ENCODE data around the gene AUTS2. TPM values are rescaled to one million over a fixed set of nuclear protein-coding genes. Genes with fewer than 3 reads are reported as not detected.

AUTS2 gene
- polyA plus RNA-seq, 3 donors, result 0.08 to 0.35 TPM; not detected in 1

DNA sequence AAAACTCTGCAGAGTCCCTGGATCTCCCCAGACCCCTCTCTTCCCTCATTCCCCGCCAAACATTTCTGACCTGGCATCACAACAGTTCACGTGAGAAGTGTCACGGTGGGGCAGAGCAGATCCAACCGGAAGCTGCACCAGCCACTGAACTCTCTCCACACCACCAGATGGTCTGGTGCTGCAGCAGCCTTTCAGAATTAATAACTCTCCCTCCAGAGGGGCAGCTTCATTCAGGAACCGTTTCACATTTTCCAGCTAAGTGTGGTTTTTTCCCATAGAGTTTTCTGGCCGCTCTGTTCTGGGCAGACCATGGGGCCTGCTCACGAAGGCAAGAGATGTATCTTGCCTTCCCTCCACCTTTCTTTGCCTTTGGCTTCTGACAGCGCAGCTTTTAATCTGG lies 1047.0 kb downstream of the AUTS2 start:
- Histone ChIP-seq H3K27me3 (ENCODE audit: control insufficient read depth in 2 of 2, insufficient read depth in 2 of 2, low read length in 2 of 2) (no peaks in the 10 kb centered on the region), H3K27ac (ENCODE audit: low read depth in 1 of 2, low read length in 2 of 2) (no peak overlapping the region), H3K4me3 (replicated peaks in 1 of 3; ENCODE audit: low read depth in 2 of 3, low read length in 3 of 3) (no peak overlapping the region), H3K36me3 (replicated peaks in 1 of 2; ENCODE audit: control insufficient read depth in 1 of 2, insufficient read depth in 2 of 2, low read length in 2 of 2) (no peaks in the 10 kb centered on the region), H4K20me1 (ENCODE audit: insufficient read depth, low read length) (no peaks in the 10 kb centered on the region), H3K4me1 (ENCODE audit: control insufficient read depth in 1 of 2, insufficient read depth in 2 of 2, low read length in 2 of 2) (no peaks in the 10 kb centered on the region), H3K9me3 (replicated peaks in 1 of 2; ENCODE audit: control insufficient read depth in 1 of 2, insufficient read depth in 1 of 2, low read length in 2 of 2) (no peaks in the 10 kb centered on the region), H3K9ac (ENCODE audit: insufficient read depth, low read length, poor library complexity, severe bottlenecking) (no peak overlapping the region), H3K4me2 (replicated peaks; ENCODE audit: extremely low read depth, low read length, poor library complexity, severe bottlenecking) (no peak overlapping the region), H2AFZ (ENCODE audit: insufficient read depth, low read depth, low read length, poor library complexity, severe bottlenecking) (no peak overlapping the region), H3K79me2 (ENCODE audit: insufficient read depth, low read length) (no peaks in the 10 kb centered on the region)
- DNase-seq, result no peak
- no peaks in the 10 kb centered on the region for H3K36me3 Mint-ChIP-seq
- H3K27me3 Mint-ChIP-seq (ENCODE audit: low read depth in 3 of 3), result no peaks in the 10 kb centered on the region
- TF ChIP-seq CTCF (IDR thresholded peaks at IDR 0.05), result no peak
- WGBS (ENCODE audit: insufficient coverage), result 100% methylated on average over 3 of the region's 8 CpGs
- peaks cover 1 to 8% (median 5%) of the 10 kb centered on the region in 7 donors for H3K9me3 Mint-ChIP-seq
- H3K4me3 Mint-ChIP-seq, result no peak overlapping the region
- H3K4me1 Mint-ChIP-seq, result no peaks in the 10 kb centered on the region
- intact Hi-C loops (cut with micrococcal nuclease), result no loop called here
- H3K27ac Mint-ChIP-seq, result no peak overlapping the region

DNA sequence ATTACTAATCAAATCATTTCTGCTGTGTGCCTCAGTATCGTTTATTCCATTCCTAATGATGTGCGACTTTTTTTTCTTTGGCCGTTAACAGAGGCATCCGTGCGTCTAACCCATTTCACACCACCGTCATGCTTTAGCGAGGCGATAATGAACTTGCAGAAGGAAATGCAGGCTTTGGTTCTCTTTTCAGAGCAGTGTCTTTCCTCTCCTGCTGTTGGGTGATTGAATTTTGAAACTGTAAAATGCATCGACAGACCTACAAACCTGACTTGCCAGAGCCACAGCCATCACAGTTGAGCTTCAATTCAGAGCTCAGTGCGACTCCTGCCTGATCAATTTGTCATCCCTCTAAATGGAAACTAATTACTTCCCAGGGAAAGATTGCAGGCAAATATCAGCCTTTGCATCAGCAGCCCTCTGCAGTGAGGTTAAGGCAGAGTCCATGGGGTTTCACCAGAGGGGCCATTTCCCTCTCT lies 1047.6 kb downstream of the AUTS2 start:
- H3K27ac ChIP-seq (ENCODE audit: low read depth in 1 of 2, low read length in 2 of 2), result no peak overlapping the region
- H3K9me3 Mint-ChIP-seq, result peaks cover 0 to 8% (median 2%) of the 10 kb centered on the region in 7 donors
- H4K20me1 ChIP-seq (ENCODE audit: insufficient read depth, low read length), result no peaks in the 10 kb centered on the region
- H3K27me3 Mint-ChIP-seq (ENCODE audit: low read depth in 3 of 3), result no peaks in the 10 kb centered on the region
- H3K36me3 Mint-ChIP-seq, result no peaks in the 10 kb centered on the region
- no peaks in the 10 kb centered on the region for H3K27me3 ChIP-seq (ENCODE audit: control insufficient read depth in 2 of 2, insufficient read depth in 2 of 2, low read length in 2 of 2)
- DNase-seq, result no peak
- no peak overlapping the region for H3K4me3 Mint-ChIP-seq
- no peak overlapping the region for H2AFZ ChIP-seq (ENCODE audit: insufficient read depth, low read depth, low read length, poor library complexity, severe bottlenecking)
- no peak overlapping the region for H3K4me2 ChIP-seq (replicated peaks; ENCODE audit: extremely low read depth, low read length, poor library complexity, severe bottlenecking)
- no peak overlapping the region for H3K9ac ChIP-seq (ENCODE audit: insufficient read depth, low read length, poor library complexity, severe bottlenecking)
- H3K4me1 ChIP-seq (ENCODE audit: control insufficient read depth in 1 of 2, insufficient read depth in 2 of 2, low read length in 2 of 2), result no peaks in the 10 kb centered on the region
- no peaks in the 10 kb centered on the region for H3K36me3 ChIP-seq (replicated peaks in 1 of 2; ENCODE audit: control insufficient read depth in 1 of 2, insufficient read depth in 2 of 2, low read length in 2 of 2)
- H3K9me3 ChIP-seq (replicated peaks in 1 of 2; ENCODE audit: control insufficient read depth in 1 of 2, insufficient read depth in 1 of 2, low read length in 2 of 2), result no peaks in the 10 kb centered on the region
- WGBS (ENCODE audit: insufficient coverage), result 89% methylated on average over 5 of the region's 10 CpGs
- no peaks in the 10 kb centered on the region for H3K4me1 Mint-ChIP-seq
- H3K79me2 ChIP-seq (ENCODE audit: insufficient read depth, low read length), result no peaks in the 10 kb centered on the region
- no peak for TF ChIP-seq CTCF (IDR thresholded peaks at IDR 0.05)
- no peak overlapping the region for H3K27ac Mint-ChIP-seq
- intact Hi-C loops (cut with micrococcal nuclease), result no loop called here
- no peak overlapping the region for H3K4me3 ChIP-seq (replicated peaks in 1 of 3; ENCODE audit: low read depth in 2 of 3, low read length in 3 of 3)

All from CD14-positive monocyte (primary cell).